GM19452 (cell line): ENCODE results near the gene MRE11.
"Not testable (repeated sequence)": the region's sequence is repeated elsewhere in the genome, so short reads cannot be mapped to it uniquely, and the experiment has no call there.

Source experiments
- ATAC-seq: cut with Tn5 transposase; IDR thresholded peaks from one replicate; pipeline ENCODE4 v1.9.1; 2021; ENCODE audit not compliant: unreplicated experiment

The MRE11 gene

DNA sequence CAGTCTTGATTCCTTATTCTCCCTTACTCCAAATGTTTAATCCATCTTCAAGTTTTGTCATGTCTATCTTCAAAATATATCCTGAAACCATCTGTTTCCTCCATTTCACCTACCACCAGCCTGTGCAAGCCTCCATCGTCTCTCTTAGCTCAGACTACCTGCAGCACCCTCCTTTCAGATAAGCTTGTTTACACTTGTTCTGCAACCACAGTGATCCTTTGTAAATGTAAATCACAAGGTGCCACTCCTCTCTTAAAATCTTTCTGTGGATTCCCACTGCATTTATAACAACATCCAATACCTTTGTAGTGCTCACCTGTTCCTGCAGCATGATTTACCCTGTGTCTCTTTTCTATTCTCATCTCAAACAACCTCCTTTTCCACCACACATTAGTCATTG, 60.6 kb downstream of the MRE11 start:
- no peak for ATAC-seq

DNA sequence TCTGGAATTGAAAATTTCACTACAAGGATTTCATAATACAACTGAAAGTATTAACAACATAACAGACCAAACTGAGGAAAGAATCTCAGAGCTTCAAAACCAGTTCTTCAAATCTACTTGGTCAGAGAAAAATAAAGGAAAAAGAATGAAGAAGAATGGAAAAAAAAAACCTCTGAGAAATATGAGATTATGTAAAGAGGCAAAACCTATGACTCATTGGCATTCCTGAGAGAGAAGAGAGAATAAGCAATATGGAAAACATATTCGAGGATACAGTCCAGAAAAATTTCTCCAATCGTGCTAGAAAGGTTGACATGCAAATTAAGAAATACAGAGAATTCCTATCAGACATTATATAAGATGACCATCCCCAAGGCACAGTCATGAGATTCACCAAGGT, 69.0 kb downstream of the MRE11 start:
- no peak for ATAC-seq

DNA sequence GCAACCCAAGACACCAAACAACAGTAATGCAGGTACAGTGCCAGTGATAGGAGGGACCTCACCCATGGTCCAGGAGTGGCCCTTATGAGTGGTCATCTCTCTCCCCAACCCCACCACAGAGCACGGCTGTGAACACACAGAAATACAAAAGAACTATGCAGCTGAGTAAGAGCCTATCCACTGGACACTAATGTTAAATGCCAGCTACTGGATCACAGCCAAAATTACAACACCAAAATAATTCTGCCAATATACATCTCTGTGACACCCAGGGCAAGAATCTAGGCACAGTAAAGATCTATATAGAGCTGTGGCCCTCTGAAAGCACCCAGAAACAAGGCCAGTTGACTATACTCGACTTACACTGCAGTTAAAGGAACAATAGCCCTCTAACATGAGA, 69.6 kb downstream of the MRE11 start:
- ATAC-seq: no peak

DNA sequence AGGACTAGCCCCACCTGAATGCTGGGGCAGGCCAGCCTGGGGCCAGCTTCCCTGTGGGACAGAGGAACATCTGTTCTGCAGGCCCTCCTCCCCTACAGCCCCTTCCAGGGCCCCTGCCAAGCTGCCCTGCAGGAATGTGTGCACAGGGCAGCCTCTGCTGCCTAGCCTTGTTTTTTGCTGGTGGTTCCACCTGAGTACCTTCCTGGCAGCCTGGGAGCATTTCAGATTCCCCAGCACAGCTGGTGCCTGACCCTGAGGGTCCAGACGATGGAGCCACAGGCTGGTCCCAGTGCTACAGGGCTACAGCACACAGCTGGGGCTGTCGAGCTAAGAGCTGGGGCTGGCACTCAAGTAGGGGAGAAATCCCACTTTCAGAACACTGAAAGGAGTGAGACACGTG, 70.1 kb downstream of the MRE11 start:
- ATAC-seq: no peak

DNA sequence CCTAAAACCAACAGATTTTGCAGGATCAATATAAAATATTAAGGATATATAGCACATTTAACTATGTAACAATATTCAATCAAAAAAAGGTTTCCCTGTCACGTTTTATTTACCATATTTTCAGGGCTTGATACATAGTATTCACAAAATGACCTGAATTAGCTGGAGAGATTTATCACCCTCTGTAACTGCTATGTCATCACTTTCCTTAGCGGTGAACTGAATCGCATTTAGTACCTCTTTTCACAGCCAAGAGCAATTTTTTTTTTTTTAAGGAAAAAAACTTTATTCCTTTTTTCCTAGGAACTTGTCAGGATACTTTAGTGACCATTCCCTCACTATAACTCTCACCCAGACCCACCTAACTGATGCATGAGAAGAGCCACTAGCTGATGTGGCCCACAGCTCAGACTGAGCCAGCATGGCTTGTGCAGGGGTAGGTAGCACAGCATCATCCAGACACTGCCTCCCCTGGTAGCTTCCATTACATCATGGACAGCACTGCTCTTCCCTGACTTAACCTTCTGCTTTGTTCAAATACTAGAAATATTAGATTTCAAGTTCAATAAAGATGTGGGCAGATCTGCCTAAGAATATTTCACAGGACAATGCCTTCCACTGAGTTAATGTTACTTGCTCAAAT, 75.4 kb downstream of the MRE11 start:
- no peak for ATAC-seq

DNA sequence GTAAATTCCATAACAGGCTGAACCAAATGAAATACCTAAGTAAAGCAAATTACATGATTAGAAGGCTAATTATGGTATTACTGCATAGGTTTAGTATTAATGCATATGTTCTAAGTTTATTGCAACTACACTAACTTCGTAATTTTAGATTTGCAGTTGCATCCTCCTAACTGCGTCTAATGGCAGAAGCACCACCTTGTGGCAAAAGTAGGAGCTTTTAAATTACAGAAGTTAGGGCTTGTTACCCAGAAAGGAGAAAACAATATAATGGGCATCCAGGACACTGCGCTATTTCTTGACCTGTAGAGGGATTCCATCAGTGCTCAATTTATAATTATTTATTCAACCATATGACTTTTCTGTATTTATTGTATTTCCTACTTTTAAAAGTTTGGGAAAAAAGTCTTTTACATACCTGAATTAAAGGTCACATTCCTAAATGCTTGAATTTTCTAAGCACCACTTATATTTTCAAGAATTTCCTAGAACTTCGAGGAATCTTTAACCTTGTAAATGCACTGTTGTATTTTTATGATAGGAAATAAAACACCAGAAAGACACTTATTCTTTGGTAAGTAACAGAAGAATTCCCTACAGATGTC, 76.2 kb downstream of the MRE11 start:
- no peak for ATAC-seq

DNA sequence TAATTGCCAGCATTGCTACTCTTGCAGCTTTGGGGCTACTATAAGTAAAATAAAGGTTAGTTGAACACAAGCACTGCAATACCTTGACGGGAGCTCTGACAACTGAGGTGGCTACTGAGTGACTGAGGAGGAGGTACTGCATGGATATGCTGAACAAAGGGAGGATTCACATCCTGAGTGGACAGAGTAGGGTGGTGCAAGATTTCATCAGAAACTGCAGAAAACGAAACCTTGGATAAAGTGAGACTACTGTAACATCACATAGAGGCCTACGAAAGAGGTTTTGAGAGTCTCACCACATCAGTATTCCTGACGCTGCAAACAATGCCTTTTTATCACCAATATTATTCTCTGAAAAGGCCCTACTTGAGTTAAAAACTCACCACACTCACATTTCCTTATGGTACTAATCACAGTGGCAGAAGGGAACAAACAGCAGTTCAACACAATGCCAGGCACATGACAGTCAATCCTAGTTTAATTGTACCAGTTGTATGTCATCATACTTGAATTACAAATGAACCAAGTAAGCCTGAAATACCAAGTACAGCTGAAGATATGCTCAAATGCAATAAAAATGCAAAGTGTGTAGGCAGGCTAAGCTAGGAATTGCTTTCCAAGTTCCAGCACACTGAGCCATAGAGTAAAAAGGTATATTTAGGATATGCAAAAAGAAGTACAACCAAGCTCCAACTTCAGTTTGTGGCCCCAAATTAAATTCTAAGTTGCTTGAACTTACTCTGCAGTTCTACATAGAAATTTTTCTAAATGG, 88.4 kb downstream of the MRE11 start:
- no peak for ATAC-seq

DNA sequence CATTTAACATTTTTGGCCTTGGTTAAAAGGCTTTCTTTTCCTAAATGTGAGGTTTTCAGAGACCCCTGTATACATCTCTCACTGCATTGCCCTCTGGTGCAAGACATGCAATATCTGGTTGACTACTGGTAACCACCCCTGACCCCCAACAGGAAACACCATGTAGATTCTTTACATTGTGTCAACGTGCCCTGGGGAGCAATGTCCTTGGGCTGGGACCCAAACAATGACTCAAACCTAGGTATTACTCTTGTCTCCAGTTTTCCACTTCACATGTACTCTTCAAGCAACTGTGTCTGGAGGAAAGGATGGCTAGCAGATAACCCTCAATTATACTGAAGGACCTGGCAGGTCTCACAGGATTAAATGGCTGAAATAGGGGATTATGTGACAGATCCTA, 91.3 kb downstream of the MRE11 start:
- no peak for ATAC-seq

DNA sequence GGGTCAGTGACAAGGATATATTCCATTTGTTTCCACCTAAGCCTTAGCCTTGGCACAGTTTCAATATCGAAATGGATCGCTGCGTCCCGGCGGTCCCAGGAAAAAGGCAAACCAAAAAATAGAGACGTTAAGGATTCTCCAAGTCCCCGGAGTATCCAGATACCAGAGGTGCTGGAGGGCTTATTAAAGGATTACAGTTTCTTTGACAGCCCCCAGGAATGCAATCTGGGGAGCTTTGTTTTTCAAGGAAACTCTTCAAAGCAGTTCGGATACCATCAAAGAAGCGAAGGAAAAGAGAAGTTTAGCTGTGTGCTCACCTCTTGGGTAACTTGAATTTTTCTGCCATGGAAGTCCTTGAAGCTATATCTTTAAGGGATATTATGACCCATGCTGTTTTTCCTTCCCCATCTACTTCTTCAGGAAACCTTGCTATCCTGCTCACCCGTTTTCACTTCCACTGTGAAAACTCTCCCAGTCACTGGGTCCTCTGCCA, 91.8 kb downstream of the MRE11 start:
- no peak for ATAC-seq

DNA sequence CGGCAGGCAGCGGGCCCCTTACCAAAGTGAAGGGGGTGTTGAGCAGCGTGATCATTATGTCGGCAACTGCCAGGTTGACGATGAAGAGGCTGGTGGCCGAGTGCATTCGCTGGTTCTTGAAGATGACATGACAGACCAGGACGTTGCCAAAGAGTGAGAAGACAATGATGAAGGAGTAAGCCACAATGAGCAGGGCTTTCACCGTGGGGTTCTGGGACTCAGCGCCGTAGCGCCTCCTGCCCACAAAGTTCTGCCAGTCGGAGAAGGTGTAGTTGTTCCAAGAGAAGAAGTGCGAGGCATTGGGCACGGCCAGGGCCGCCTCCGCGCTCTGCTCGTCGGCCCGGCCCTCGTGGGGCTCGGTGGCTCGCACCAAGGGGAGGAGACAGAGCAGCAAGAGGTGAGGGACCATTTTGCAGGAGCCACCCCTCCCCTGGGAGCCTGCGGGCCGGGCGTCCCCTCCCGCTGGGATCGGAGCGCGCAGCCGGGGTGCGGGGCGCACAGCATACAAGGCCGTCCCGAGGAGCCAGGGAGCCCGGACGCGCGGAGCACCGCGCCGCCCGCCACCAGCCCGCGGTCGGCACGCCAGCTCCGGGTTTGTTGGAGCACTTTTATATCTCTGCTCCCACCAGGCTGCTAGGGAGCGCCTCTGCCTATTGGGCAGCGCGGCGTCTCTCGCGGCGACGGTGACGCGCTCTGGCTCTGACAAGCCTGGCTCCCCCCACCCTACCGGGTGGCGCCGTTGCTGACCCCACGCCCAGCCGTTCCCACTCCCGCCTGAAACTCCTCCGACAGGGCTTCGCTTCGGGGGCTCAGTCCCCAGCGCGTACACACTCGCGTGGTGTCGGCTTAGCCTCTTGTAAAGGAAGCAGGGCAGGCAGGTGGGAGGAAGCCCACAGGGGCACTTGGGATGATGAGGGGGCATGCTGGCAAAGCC, 92.5 kb downstream of the MRE11 start, which contains the start of gene GPR83:
TSS of gene GPR83 (minus strand) at position 581 of the 934 bp plus-strand sequence. CDS start at position 409, 172 bp downstream.
- ATAC-seq: no peak

DNA sequence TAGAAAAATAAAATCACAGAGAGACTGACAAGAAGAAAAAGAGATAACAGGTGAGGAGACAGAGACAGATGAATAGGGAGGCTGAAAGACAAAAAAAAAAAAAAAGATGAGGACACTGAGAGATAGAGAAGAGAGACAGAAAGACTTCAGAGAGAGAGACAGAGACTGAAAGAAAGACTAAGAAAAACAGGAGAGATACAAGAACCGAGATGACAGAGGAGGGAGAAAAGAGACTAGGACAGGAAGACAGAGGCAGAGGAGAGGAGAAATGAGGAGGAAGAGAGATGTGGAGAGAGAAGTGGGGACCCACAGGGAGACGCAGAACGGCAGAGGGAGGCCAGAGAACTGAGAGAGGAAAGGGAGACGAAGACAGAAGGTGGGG, 93.2 kb downstream of the MRE11 start:
- ATAC-seq: no peak

DNA sequence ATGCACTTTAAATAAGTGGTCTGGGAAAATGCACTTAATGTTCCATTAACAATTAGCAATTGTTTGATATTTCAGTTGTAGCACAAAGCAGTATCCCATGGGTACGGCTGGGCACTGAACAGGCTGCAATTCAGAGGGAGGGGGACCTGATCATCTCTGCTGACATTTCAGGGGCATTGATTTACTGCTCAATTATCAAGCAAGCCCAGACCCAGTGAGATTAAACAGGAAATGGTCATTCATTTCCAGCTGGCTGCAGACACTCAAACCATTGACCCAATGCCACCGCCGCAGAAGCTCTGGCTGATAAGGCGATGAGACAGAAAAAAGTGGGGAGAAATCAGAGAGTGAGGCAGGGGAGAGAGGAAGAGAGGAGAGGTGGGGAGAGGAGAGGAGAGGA, 93.6 kb downstream of the MRE11 start:
- ATAC-seq: no peak

DNA sequence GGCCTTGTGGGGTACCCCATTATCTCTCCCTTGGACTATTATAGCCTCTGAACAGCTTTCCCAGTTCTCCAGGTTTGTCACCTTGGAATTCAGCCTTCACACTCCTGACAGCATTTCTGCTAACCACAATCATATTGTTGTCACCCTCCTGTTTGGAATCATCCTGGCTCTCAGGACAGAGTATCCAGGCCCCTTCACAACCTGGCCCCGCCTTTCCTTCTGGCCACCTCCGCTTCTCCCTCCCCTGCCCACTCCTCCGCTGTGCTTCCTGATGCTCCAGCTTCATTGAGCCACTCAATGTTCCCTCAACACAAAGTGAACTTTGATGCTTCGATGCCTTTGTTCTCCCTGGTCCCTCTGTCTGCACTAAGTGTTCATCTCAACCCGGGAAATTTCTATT, 95.5 kb downstream of the MRE11 start:
- ATAC-seq: no peak

DNA sequence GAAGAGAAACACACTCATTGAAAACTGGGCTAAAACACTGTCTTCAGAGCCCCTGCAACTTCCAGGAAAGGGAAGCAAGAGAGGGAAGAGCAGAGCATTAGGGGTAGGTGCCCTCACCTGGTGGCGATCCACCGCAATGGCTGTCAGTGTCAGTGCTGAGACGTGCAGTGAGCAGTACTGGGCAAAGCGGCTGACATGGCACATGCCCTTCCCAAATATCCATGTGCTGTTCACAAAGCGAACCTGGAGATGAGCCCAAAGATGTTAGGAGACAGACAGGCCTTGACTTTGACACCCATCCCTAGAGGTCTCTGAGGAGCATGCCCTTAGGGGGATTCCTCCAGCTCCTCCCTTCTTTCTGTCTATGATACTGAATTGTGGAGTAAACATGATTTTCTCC, 97.4 kb downstream of the MRE11 start:
- no peak for ATAC-seq

DNA sequence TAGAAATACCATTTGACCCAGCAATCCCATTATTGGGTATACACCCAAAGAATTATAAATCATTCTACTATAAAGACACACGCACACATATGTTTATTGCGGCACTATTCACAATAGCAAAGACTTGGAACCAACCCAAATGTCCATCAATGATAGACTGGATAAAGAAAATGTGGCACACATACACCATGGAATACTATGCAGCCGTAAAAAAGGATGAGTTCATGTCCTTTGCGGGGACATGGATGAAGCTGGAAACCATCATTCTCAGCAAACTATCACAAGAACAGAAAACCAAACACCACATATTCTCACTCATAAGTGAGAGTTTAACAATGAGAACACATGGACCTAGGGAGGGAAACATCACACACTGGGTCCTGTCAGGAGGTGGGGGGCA, 101.7 kb downstream of the MRE11 start:
- ATAC-seq: not testable (repeated sequence)

DNA sequence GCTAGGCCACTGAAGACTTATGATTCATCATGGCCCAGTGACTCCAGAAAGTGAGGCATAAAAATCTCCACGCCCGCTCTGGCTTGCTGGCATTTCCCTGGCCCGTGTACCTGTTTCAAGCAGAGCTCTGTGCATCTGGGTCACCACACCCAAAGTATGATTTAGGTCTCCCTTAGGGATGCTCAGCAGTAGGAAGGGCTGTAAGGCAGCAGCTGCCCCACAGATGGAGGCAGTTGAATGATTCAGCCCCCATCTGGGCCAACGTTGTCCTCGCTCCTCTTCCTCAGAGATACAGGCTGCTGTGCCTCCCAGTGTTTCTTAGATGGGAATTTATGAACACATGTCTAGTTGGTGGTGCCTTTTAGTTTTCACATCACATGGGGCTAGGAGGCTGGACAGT, 114.0 kb downstream of the MRE11 start:
- ATAC-seq: no peak

DNA sequence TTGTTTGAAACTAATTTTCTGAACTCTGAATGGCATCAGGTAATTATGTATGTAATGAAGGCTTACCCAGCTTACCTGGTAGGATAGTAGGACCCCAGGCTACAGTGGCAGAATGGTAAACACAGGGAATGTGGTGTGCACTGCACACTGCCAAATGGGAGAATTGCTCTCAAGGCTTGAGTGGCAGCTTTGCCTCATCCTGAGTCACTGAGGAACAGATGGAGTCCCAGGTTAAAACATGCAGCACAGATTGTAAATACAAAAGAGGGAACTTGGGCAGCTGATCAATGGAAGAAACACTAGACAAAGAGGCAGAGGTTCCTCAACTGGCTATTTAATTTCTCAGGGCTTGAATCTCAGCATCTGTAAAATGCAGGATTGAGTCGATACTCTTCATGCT, 116.8 kb downstream of the MRE11 start:
- ATAC-seq: no peak

DNA sequence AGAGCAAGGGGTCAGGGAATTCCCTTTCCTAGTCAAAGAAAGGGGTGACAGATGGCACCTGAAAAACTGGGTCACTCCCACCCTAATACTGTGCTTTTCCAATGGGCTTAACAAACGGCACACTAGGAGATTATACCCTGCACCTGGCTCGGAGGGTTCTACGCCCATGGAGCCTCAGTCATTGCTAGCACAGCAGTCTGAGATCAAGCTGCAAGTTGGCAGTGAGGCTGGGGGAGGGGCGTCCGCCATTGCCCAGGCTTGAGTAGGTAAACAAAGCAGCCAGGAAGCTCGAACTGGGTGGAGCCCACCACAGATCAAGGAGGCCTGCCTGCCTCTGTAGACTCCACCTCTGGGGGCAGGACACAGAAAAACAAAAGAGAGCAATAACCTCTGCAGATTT, 123.1 kb downstream of the MRE11 start:
- ATAC-seq: not testable (repeated sequence)
